B cell (primary cell): ENCODE data around the gene BTBD8. TPM values are rescaled to one million over a fixed set of nuclear protein-coding genes. Genes with fewer than 3 reads are reported as not detected.

Source experiments
- ATAC-seq: fragments of 200-7000 bp; cut with Tn5 transposase; one replicate; pipeline ENCODE4 v1.10.0; 2021; ENCODE audit warnings: low read depth, mild to moderate bottlenecking, moderate number of reproducible peaks, moderate library complexity
- CTCF ChIA-PET: fragments of 350-600 bp; sonication (Branson Sonifier 250); formaldehyde crosslinking; loops from one replicate; lab custom pipeline; 2021; ENCODE audit warnings: antibody characterized with exemption, inconsistent platforms; lab: Charles Lee
- POLR2A ChIA-PET: fragments of 350-600 bp; sonication (Branson Sonifier 250); formaldehyde crosslinking; loops from one replicate; lab custom pipeline; 2021; ENCODE audit warnings: antibody characterized with exemption; lab: Charles Lee
- DNase-seq: peaks from one replicate; pipeline ENCODE4 v3.0.0; 2013
- H2AFZ ChIP-seq: 2 replicates; pipeline ENCODE4 v1.6.1; 2012; ENCODE audit warnings: mild to moderate bottlenecking, low read depth, low read length; ENCODE audit not compliant: insufficient read depth, poor library complexity, severe bottlenecking
- H3K27ac ChIP-seq, 2 donors: 1 replicate in 1 of 2; 2 replicates in 1 of 2; pipeline ENCODE4 v1.5.1; 2012 to 2013; ENCODE audit warnings: low read length in 2 of 2, mild to moderate bottlenecking in 2 of 2, moderate library complexity in 1 of 2
- H3K27me3 ChIP-seq, 4 experiments: fragments of 200-600 bp in 1 of 4; sonication (generic) in 1 of 4; replicated peaks in 1 of 4; 1 replicate in 2 of 4; 2 replicates in 2 of 4; pipeline versions ENCODE4 v1.6.1 to v1.7.0; 2013 to 2016; ENCODE audit warnings: low read length in 3 of 4, mild to moderate bottlenecking in 2 of 4, mixed read lengths in 1 of 4, moderate library complexity in 1 of 4; ENCODE audit not compliant: insufficient read depth in 4 of 4, control insufficient read depth in 3 of 4; ENCODE audit errors: control extremely low read depth in 1 of 4
- H3K36me3 ChIP-seq, 2 experiments: replicated peaks in 1 of 2; 1 replicate in 1 of 2; 2 replicates in 1 of 2; pipeline versions ENCODE4 v1.6.1 to v1.7.1; 2013; ENCODE audit warnings: low read length in 1 of 2; ENCODE audit not compliant: insufficient read depth in 2 of 2, control insufficient read depth in 1 of 2; ENCODE audit errors: control extremely low read depth in 1 of 2, extremely low read depth in 1 of 2
- H3K4me1 ChIP-seq, 2 donors: fragments of 200-600 bp in 1 of 2; sonication (generic) in 1 of 2; 1 replicate in 1 of 2; 2 replicates in 1 of 2; pipeline versions ENCODE4 v1.5.1 to v1.6.1; 2013 to 2017; ENCODE audit warnings: low read length in 2 of 2; ENCODE audit not compliant: control insufficient read depth in 2 of 2, insufficient read depth in 2 of 2
- H3K4me2 ChIP-seq: replicated peaks from 2 replicates; pipeline ENCODE3; 2012; ENCODE audit warnings: mild to moderate bottlenecking, low read depth, low read length; ENCODE audit not compliant: poor library complexity, severe bottlenecking
- H3K4me3 ChIP-seq, 5 experiments: fragments of 200-600 bp in 1 of 5; sonication (generic) in 1 of 5; 1 replicate in 3 of 5; 2 replicates in 2 of 5; pipeline versions ENCODE4 v1.5.1 to v1.7.0; 2011 to 2016; ENCODE audit warnings: low read length in 4 of 5, mild to moderate bottlenecking in 4 of 5, low read depth in 2 of 5, control low read depth in 1 of 5, moderate library complexity in 1 of 5; ENCODE audit not compliant: insufficient read depth in 1 of 5; ENCODE audit errors: control extremely low read depth in 1 of 5, extremely low read depth in 1 of 5
- H3K79me2 ChIP-seq: fragments of 200-600 bp; sonication (generic); one replicate; pipeline ENCODE4 v1.6.0; 2016; ENCODE audit warnings: low read length; ENCODE audit not compliant: control insufficient read depth, insufficient read depth
- H3K9ac ChIP-seq: fragments of 200-600 bp; sonication (generic); 2 replicates; pipeline ENCODE4 v1.6.1; 2017; ENCODE audit warnings: mild to moderate bottlenecking, low read length, moderate library complexity
- H3K9me3 ChIP-seq, 3 donors: one replicate each; pipeline versions ENCODE4 v1.6.1 to v1.7.1; 2013; ENCODE audit warnings: low read length in 2 of 3; ENCODE audit not compliant: control insufficient read depth in 2 of 3, insufficient read depth in 1 of 3; ENCODE audit errors: control extremely low read depth in 1 of 3
- H4K20me1 ChIP-seq: 2 replicates; pipeline ENCODE4 v1.6.0; 2012; ENCODE audit warnings: mild to moderate bottlenecking, low read length; ENCODE audit not compliant: insufficient read depth, control insufficient read depth, poor library complexity, severe bottlenecking
- H3K27ac Mint-ChIP-seq: one replicate; pipeline ENCODE4 v1.8.0; 2021; ENCODE audit warnings: mixed read lengths
- H3K27me3 Mint-ChIP-seq: one replicate; pipeline ENCODE4 v1.8.0; 2021; ENCODE audit warnings: mixed read lengths
- H3K4me1 Mint-ChIP-seq: one replicate; pipeline ENCODE4 v1.8.0; 2021; ENCODE audit warnings: mixed read lengths
- H3K4me3 Mint-ChIP-seq: one replicate; pipeline ENCODE4 v1.8.0; 2021; ENCODE audit warnings: mixed read lengths
- H3K9me3 Mint-ChIP-seq: one replicate; pipeline ENCODE4 v1.8.0; 2022; ENCODE audit warnings: mixed read lengths; ENCODE audit not compliant: insufficient read depth
- CTCF ChIP-seq: fragments of 200-600 bp; IDR thresholded peaks from one replicate; pipeline ENCODE4 v1.8.0; 2022; ENCODE audit warnings: antibody characterized with exemption, mild to moderate bottlenecking
- EZH2 ChIP-seq: IDR thresholded peaks from 2 replicates; pipeline ENCODE4 v1.6.1; 2012; ENCODE audit warnings: borderline replicate concordance, low read depth, mild to moderate bottlenecking, moderate library complexity, low read length; ENCODE audit not compliant: insufficient read depth, poor library complexity, severe bottlenecking
- WGBS: methylation state at CpG from one replicate; pipeline ENCODE4 v1.1.5; 2013; ENCODE audit warnings: missing lambda C conversion rate; ENCODE audit not compliant: insufficient coverage; 5-methylcytosine and 5-hydroxymethylcytosine counted together
- intact Hi-C: fragments of 100-400 bp; cut with micrococcal nuclease; formaldehyde crosslinking; loops from one replicate; pipeline ENCODE4 v1.10.0; 2022
- polyA plus RNA-seq: library from polyadenylated mRNA; depleted of rRNA; stranded (reverse); fragments of >200 nt; gene quantifications from 2 replicates; pipeline ENCODE4 v1.2.3, GENCODE V29; 2012
- total RNA-seq, 2 donors: library from RNA; stranded (reverse); fragments of 120-200 nt in 1 of 2; gene quantifications; 1 replicate in 1 of 2; 2 replicates in 1 of 2; pipeline versions ENCODE4 v1.2.3 to v1.2.4, GENCODE V29; 2013 to 2022

BTBD8 gene
- total and polyA plus RNA-seq, 2 donors (not counting 1 experiment from before 2014, with no cell fraction given): 0.46 to 1.9 TPM

GRCh38 chr1:92105546-92106081, 25.5 kb downstream of the BTBD8 start:
- no peak overlapping the region for H3K27ac ChIP-seq
- H3K9me3 Mint-ChIP-seq: no peaks in the 10 kb centered on the region
- H3K79me2 ChIP-seq: no peaks in the 10 kb centered on the region
- no peak overlapping the region for H3K4me2 ChIP-seq
- no peaks in the 10 kb centered on the region for H4K20me1 ChIP-seq
- no peaks in the 10 kb centered on the region for H3K4me1 ChIP-seq
- H3K27me3 ChIP-seq: no peaks in the 10 kb centered on the region
- no peak overlapping the region for H3K4me3 Mint-ChIP-seq
- intact Hi-C loops: no loop called here
- H3K9me3 ChIP-seq: no peaks in the 10 kb centered on the region
- H2AFZ ChIP-seq: no peak overlapping the region
- no peaks in the 10 kb centered on the region for H3K36me3 ChIP-seq
- H3K9ac ChIP-seq: no peak overlapping the region
- H3K27me3 Mint-ChIP-seq: no peaks in the 10 kb centered on the region
- CTCF ChIA-PET: no interaction called here
- no CpG with 5 or more reads among the region's 3 CpGs for WGBS
- no peaks in the 10 kb centered on the region for H3K4me1 Mint-ChIP-seq
- TF ChIP-seq EZH2: no peak
- no peak for TF ChIP-seq CTCF
- DNase-seq: no peak
- H3K27ac Mint-ChIP-seq: no peak overlapping the region
- ATAC-seq: no peak
- POLR2A ChIA-PET: no interaction called here
- H3K4me3 ChIP-seq: no peak overlapping the region

- H3K79me2 ChIP-seq: no peaks in the 10 kb centered on the region
- H3K9ac ChIP-seq: no peak overlapping the region
- no peak overlapping the region for H3K4me3 Mint-ChIP-seq
- H3K27me3 Mint-ChIP-seq: no peaks in the 10 kb centered on the region
- H3K9me3 Mint-ChIP-seq: no peaks in the 10 kb centered on the region
- H3K4me1 ChIP-seq: no peaks in the 10 kb centered on the region
- no peak overlapping the region for H3K27ac Mint-ChIP-seq
- no peak for DNase-seq
- no peaks in the 10 kb centered on the region for H3K4me1 Mint-ChIP-seq
- H4K20me1 ChIP-seq: no peaks in the 10 kb centered on the region
- no peak overlapping the region for H2AFZ ChIP-seq
- no peak overlapping the region for H3K4me2 ChIP-seq
- intact Hi-C loops: no loop called here
- ChIA-PET POLR2A (no interaction called here), CTCF (no interaction called here)
- no peak overlapping the region for H3K4me3 ChIP-seq
- TF ChIP-seq CTCF: no peak
- no peak for TF ChIP-seq EZH2
- H3K36me3 ChIP-seq: no peaks in the 10 kb centered on the region
- no peaks in the 10 kb centered on the region for H3K9me3 ChIP-seq
- ATAC-seq: no peak
- WGBS: no CpG with 5 or more reads among the region's 2 CpGs
- H3K27me3 ChIP-seq: no peaks in the 10 kb centered on the region
- no peak overlapping the region for H3K27ac ChIP-seq
These were observed 28.5 kb downstream of the BTBD8 start for GRCh38 chr1:92108631-92109030.
